Stimulated activated CD4-positive, alpha-beta T cell treated with anti-CD3 and anti-CD28 coated beads, Interleukin-2, amount 100 ng/mL, for 4 hours (primary cell): ENCODE results near the gene RGS8.

Experiments used
- DNase-seq: peaks from one replicate; pipeline ENCODE4 v3.0.0-alpha.2; 2020; ENCODE audit warnings: low read depth

RGS8 gene

GRCh38 chr1:182684116-182684828 is at the start of gene RGS8:
TSS of gene RGS8 (minus strand) at chr1:182684587. CDS start at chr1:182669649, 14,938 bp downstream.
- no peak for DNase-seq

- no peak for DNase-seq
Observed at GRCh38 chr1:182731852-182732575, 47.6 kb upstream of the RGS8 start.

GRCh38 chr1:182726912-182727311 is 42.5 kb upstream of the RGS8 start:
- DNase-seq, result no peak

- no peak for DNase-seq
Observed at GRCh38 chr1:182725259-182726255, 41.2 kb upstream of the RGS8 start.

GRCh38 chr1:182724215-182724614 is 39.8 kb upstream of the RGS8 start:
- no peak for DNase-seq

- DNase-seq, result no peak
Observed at GRCh38 chr1:182723200-182723599, 38.8 kb upstream of the RGS8 start.

- DNase-seq, result no peak
Observed at GRCh38 chr1:182721525-182721924, 37.1 kb upstream of the RGS8 start.

- no peak for DNase-seq
Observed at GRCh38 chr1:182720463-182720862, 36.1 kb upstream of the RGS8 start.

- DNase-seq, result no peak
Observed at GRCh38 chr1:182719553-182719952, 35.2 kb upstream of the RGS8 start.

GRCh38 chr1:182718311-182718710 is 33.9 kb upstream of the RGS8 start:
- DNase-seq, result no peak

- DNase-seq, result no peak
Observed at GRCh38 chr1:182716740-182717720, 32.6 kb upstream of the RGS8 start.

- DNase-seq, result no peak
Observed at GRCh38 chr1:182715531-182715930, 31.1 kb upstream of the RGS8 start.

- DNase-seq, result no peak
Observed at GRCh38 chr1:182714546-182714945, 30.2 kb upstream of the RGS8 start.

- DNase-seq, result peak; percentile 1
Observed at GRCh38 chr1:182713939-182714338, 29.6 kb upstream of the RGS8 start.

- DNase-seq, result no peak
Observed at GRCh38 chr1:182713492-182713891, 29.1 kb upstream of the RGS8 start.

GRCh38 chr1:182709855-182710254 is 25.5 kb upstream of the RGS8 start:
- no peak for DNase-seq

GRCh38 chr1:182709225-182709764 is 24.9 kb upstream of the RGS8 start:
- no peak for DNase-seq

- no peak for DNase-seq
Observed at GRCh38 chr1:182707122-182707521, 22.7 kb upstream of the RGS8 start.

- DNase-seq, result no peak
Observed at GRCh38 chr1:182704677-182705076, 20.3 kb upstream of the RGS8 start.

- DNase-seq, result no peak
Observed at GRCh38 chr1:182703539-182703938, 19.2 kb upstream of the RGS8 start.
